Astrocyte (in vitro differentiated cells and primary cell): ENCODE results near the gene UHRF1.

ENCODE experiments used
- CTCF ChIP-seq: IDR thresholded peaks from 2 replicates; pipeline ENCODE4 v1.5.1; 2011; ENCODE audit warnings: low read depth, mild to moderate bottlenecking, inconsistent platforms, low read length, moderate library complexity; ENCODE audit not compliant: insufficient read depth
- EZH2 ChIP-seq: IDR thresholded peaks from 2 replicates; pipeline ENCODE4 v1.6.1; 2012; ENCODE audit warnings: mild to moderate bottlenecking, low read length, inconsistent platforms; ENCODE audit not compliant: insufficient read depth

- no peak for TF ChIP-seq CTCF
- no peak for TF ChIP-seq EZH2
Measured at GRCh38 chr19:4972509-4973230, 63.4 kb downstream of the UHRF1 start.
